ENCODE measurements around the gene APOB.

The APOB gene

GRCh38 chr2:21043744-21044532 is at the start of gene APOB:
Gene APOB (minus strand): TSS chr2:21044073. CDS start chr2:21043945, 128 bp downstream.
- DNase-seq: no peak

GRCh38 chr2:21092308-21092869 is 48.5 kb upstream of the APOB start:
- DNase-seq: no peak

DNA sequence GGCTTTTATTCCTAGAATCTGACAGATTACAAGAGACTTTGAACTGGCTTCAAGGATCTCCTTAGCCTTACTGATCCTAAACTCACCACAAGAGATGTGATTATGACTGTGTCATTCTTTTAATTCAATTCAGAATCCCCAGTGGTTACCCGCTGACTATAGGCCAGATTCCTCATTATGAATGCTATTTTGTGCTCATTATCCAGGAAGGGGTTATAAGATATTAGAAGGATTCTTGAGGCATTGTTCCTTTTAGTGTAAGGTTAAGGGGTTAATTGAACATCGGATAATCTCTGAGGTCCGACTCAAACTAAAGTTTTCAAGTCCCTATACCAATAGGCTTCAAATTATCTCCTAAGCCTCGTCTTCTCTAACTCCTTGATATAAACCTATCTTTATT is 40.5 kb upstream of the APOB start:
- DNase-seq: no peak

DNA sequence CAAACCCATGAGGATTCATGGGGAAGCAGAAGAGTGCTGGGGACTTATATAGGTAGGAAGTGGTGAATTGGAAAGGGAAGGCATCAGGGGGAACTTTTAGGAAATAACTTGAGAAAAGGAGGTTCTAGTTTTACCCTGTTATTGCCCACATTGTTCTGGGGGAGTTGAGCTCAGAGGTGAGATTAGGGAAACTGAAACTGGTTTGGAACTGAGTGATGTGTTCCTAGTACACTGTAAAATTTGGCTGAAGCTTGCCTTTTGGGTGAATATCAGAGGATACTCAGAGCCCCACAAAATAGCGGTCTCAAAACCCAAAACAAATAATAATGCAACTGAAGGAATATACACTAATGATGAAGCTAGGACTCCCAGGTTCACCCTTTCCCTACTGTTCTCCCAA is 39.6 kb upstream of the APOB start:
- DNase-seq: no peak

GRCh38 chr2:21078296-21078695 is 34.4 kb upstream of the APOB start:
- DNase-seq: no peak

- DNase-seq: no peak
Observed at GRCh38 chr2:21072477-21073242, 28.8 kb upstream of the APOB start.

GRCh38 chr2:21070341-21071257 is 26.7 kb upstream of the APOB start:
- no peak for DNase-seq

GRCh38 chr2:21069746-21070340 is 26.0 kb upstream of the APOB start:
- DNase-seq: no peak

- no peak for DNase-seq
Observed at GRCh38 chr2:21067859-21068537, 24.1 kb upstream of the APOB start.

DNA sequence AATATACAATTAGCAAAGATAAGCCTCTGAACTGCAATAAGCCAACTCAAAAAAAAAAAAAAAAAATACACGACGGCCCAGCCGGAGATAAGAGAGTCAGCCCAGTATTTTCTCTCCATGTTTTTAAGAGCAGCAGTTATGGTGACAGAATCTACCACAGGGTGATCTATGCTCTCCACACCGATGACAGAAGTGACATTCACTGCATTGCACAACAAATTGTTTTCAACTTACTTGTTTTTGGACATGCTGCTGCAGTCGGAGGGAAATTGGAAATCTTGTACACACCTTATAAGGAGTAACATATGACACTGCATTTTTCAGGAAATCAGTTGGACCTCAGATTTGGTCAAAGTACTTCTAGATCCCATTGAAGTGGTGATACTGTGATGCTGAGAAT is 23.3 kb upstream of the APOB start:
- DNase-seq: no peak

- DNase-seq: no peak
Observed at GRCh38 chr2:21059885-21060610, 16.2 kb upstream of the APOB start.

DNA sequence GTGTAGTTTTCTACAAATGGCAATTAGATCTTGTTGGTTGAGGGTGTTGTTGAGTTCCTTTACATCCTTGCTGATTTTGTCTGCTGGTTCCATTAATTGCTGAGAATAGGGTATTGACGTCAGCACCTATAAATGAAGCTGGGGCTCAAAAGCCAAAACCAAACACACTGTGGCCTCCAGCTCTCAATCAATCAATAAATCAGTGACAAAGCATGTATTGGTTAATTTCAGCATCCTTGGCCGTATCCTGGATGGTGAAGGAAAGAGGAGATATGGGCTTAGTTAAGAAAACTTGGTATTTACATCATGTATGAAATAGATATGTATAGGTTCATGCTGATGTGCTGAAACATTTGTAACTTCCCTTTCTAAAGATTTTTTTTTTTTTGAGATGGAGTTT is 13.2 kb upstream of the APOB start:
- no peak for DNase-seq

GRCh38 chr2:21055879-21056790 is 12.3 kb upstream of the APOB start:
- no peak for DNase-seq

DNA sequence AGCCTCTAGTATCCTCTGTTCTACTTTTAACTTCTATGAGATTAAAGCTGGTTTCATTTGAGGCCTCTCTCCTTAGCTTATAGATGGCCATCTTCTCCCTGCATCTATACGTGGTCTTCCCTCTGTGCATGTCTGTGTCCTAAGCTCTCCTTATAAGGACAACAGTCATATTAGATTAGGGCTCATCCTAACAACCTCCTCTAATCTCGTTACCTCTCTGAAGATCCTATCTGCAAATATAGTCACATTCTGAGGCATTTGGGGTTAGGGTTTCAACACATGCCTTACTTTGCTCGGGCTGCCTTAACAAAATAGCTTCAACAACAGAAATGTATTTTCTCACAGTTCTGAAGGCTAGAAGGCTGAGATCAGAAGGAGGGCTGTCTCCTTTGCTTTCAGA is 11.6 kb upstream of the APOB start:
- no peak for DNase-seq

DNA sequence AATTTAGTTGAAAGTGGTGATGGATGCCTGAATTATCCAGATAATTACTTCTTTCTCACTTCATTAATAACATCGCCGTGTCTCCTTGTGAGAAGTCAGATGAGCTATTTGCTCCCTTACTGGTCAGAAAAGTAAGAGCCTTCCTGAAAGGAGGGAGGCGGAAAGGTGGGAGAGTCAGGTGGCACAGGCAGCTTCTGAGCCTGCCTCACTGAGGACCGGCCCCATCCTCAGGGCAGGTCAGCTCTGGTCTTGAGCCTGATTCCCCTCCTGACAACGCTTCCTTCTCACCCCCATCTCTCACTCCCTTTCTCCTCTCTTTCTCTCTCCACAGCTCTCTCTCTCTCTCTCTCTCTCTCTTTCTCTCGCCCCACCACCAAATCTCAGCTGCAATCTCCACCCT is 10.1 kb upstream of the APOB start:
- no peak for DNase-seq

GRCh38 chr2:21052044-21052443 is 8.2 kb upstream of the APOB start:
- no peak for DNase-seq

- DNase-seq: no peak
Observed at GRCh38 chr2:21050164-21050563, 6.3 kb upstream of the APOB start.

DNA sequence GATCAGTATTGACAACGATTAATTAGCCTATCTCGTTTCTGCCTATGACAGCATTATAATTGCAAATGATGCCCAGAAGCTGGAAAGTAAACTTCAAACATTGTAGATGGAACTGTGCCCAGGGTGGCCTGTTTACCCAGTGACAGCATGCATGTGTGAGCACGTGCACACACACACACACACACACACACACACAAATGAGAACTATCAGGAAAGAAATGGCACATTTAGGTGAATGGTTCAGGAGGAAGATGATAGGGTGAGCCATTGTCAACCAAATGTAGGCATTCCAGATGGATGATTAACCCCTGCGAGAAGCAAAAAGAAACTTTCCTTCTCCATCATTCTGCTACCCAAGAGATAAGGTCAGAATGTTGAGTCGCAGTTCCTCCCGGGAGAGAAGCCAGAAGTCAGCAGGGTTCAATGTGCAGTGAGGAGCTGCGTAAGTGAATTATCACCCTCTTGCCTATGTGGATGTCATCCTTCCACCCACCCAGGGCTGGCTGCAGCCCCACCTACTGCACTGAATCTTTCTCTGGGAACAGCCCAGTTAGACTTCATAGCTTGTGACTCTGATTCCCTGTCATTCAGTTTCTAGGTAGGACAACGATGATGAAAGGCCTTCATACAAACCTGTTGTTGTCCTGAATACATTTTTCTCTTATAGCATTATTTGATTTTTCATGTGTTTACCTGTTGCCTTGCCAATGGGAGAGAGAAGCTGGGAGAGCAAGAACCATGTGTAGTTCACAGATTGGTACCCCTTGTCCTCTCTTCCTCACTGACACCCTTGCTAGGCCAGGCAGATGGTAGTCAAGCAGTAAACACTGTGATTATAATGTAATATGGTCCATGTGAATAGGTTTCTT is 3.5 kb upstream of the APOB start:
- no peak for DNase-seq

- no peak for DNase-seq
Observed at GRCh38 chr2:21046506-21046905, 2.6 kb upstream of the APOB start.
